Measurements from ENCODE around the gene GPR132.
"Not testable (repeated sequence)": the region's sequence is repeated elsewhere in the genome, so short reads cannot be mapped to it uniquely, and the experiment has no call there.

GPR132 gene

DNA sequence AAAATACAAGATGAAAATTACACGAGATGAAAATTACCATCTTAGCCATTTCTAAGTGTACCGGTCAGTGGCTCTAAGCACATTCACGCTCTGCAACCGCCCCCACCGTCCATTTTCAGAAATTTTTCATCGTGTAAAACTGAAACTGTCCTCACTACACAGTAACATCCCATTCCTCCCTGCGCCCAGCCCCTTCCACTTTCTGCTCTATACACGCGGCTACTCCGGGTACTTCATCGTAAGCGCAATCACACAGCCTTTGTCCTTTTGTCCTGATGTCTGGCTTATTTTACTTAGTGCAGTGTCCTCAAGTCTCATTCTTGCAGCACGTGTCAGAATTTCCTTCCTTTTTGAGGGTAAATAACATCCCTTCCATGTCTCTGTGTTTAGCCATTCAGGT is 3.6 kb upstream of the GPR132 start:
- in situ Hi-C loops (cut with MboI; ENCODE audit: low sequenced_read_pairs, unreplicated experiment), result no loop called here
- TF ChIP-seq, protein P1, sequence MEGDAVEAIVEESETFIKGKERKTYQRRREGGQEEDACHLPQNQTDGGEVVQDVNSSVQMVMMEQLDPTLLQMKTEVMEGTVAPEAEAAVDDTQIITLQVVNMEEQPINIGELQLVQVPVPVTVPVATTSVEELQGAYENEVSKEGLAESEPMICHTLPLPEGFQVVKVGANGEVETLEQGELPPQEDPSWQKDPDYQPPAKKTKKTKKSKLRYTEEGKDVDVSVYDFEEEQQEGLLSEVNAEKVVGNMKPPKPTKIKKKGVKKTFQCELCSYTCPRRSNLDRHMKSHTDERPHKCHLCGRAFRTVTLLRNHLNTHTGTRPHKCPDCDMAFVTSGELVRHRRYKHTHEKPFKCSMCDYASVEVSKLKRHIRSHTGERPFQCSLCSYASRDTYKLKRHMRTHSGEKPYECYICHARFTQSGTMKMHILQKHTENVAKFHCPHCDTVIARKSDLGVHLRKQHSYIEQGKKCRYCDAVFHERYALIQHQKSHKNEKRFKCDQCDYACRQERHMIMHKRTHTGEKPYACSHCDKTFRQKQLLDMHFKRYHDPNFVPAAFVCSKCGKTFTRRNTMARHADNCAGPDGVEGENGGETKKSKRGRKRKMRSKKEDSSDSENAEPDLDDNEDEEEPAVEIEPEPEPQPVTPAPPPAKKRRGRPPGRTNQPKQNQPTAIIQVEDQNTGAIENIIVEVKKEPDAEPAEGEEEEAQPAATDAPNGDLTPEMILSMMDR (IDR thresholded peaks at IDR 0.05; ENCODE audit: borderline replicate concordance, control extremely low read depth, extremely low read depth, insufficient read depth, missing control alignments), result no peak

DNA sequence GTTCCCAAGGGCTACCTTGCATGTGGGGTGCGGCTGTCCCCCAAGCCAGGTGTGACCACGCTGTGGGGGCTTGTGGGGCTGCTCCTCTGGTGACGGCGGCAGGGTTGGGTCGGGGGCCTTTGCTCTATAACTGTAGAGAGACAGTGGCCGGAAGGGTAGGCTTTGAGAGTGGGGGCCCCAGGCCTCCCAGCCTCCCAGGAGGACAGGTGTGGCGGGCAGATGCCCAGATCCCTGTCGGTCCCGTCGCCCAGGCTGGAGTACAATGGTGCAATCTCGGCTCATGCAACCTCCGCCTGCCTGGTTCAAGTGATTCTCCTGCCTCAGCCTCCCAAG is 2.7 kb upstream of the GPR132 start:
- TF ChIP-seq, protein P1 (IDR thresholded peaks at IDR 0.05; ENCODE audit: borderline replicate concordance, control extremely low read depth, extremely low read depth, insufficient read depth, missing control alignments), result no peak
- in situ Hi-C loops (cut with MboI; ENCODE audit: low sequenced_read_pairs, unreplicated experiment), result no loop called here
- no peak for DNase-seq (ENCODE audit: low spot score)

More for the DNA sequence above, 3.6 kb upstream of the GPR132 start:
- no peak for DNase-seq (ENCODE audit: low spot score)

DNA sequence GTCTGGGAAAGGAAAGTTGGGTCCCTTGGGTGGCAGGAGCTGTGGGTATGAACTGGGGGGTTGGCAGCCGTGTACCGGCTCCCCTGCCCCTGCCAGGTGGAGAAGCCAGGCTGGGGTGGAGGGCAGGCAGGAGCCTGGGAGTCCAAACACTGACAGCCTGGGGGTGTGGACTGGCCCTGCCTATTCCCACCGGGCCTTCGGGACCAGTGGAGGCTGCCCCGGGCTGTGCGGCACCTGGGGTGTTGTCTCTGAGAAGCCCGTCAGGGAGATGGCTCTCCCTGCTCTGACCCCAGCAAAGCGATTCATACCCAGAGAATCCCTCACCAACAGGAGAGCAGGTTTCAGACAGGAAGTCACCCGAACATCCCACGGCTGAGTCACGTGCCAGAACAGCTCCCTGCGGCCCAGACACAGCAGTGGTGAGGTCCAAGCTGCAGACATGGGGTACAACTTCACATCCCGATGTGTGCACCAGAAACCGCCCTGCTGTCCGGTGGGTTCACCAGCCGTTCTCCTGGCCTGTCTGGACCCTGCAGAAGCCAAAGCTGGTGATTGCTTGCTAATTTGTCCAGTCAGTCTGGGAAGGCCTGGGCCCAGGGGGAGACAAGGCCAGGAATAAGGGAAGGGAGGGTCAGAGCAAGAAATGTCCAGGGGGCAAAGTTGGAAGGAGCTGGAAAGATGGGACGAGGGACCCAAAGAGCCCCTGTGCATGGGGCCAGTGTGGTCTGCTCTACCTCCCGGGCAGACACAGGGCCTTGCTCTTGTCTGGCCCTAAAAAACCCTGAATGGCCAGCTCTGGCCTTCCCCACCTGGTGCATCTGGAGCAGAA is 2.1 kb upstream of the GPR132 start:
- TF ChIP-seq, protein P1 (IDR thresholded peaks at IDR 0.05; ENCODE audit: borderline replicate concordance, control extremely low read depth, extremely low read depth, insufficient read depth, missing control alignments), result no peak
- in situ Hi-C loops (cut with MboI; ENCODE audit: low sequenced_read_pairs, unreplicated experiment), result no loop called here
- no peak for DNase-seq (ENCODE audit: low spot score)

DNA sequence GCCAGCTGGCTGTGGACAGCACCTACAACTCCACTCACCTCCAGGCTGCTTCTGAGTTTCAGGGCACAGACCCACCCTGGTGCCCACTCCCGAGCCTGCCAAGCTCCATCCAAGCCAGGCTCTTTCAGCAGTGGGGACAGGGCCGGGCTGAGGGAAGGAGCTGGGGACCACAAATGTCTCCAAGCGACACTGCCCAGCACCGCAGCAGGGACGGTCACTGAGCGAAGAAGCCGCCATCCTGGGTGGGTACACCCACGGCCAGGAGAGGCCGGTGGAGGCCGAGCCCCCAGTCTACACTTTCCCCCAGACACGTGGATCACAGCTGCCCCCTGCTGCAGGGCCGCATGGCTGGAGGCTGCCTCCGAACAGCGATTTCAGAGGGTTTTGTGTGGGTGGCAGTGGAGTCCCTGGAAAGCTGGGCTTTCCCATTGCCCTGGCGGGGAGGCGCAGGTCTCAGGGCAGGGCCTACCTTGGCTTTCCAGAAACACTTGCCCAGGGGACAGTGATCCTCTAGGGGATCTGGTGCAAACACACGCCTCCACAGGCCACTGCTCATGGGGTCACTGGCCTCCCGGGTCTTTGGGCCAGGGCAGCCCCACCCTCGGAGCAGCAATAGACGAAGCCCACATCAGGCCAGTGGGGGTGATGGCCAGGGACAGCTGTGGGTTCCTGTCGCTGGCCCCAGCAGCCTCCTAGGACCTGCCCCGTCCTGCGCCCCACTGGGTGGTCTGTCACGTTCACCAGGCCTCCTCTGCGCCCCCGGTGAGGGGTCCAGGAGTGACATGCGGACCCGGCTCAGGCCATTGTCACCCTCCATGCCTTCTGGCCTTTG is 1.2 kb upstream of the GPR132 start:
- TF ChIP-seq, protein P1 (IDR thresholded peaks at IDR 0.05; ENCODE audit: borderline replicate concordance, control extremely low read depth, extremely low read depth, insufficient read depth, missing control alignments), result peak; percentile 27
- DNase-seq (ENCODE audit: low spot score), result peak; percentile 63
- in situ Hi-C loops (cut with MboI; ENCODE audit: low sequenced_read_pairs, unreplicated experiment), result no loop called here

DNA sequence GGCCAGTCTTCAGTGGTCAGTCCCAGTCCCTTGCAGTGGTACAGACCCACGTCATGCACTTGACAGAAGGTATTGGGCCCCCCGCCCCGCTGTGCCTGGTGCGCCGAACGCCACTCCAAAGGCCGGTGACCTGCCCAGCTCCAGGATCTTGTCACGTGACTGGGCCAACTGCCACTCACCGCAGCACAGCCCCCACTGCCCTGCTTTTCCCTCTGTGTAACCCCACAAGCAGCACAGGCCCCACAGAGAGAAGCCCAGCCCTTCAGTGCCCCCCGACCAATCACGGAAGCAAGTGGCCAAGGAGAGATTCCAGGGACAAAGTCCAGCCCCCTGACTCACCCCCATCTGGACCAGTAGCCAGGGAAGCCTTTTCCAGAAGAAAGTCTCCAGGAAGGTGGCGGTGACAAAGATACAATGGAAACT is 498 bp downstream of the GPR132 start:
- TF ChIP-seq, protein P1 (IDR thresholded peaks at IDR 0.05; ENCODE audit: borderline replicate concordance, control extremely low read depth, extremely low read depth, insufficient read depth, missing control alignments), result no peak
- in situ Hi-C loops (cut with MboI; ENCODE audit: low sequenced_read_pairs, unreplicated experiment), result no loop called here
- peak; percentile 68 for DNase-seq (ENCODE audit: low spot score)

DNA sequence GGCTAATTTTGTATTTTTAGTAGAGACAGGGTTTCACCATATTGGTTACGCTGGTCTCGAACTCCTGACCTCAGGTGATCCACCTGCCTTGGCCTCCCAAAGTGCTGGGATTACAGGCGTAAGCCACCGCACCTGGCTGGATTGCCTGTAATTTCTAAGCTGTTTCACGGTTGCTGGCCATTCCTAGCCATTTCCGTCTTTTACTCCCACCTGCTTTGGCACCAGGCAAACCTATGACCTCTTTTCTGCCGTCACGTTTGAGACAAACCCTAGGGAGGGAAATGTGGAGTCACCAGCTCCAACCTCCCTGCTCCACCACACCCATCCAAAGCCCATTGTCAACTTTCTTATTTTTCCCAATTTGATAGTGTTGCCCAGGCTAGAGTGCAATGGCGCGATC is 1.2 kb downstream of the GPR132 start:
- no peak for DNase-seq (ENCODE audit: low spot score)
- in situ Hi-C loops (cut with MboI; ENCODE audit: low sequenced_read_pairs, unreplicated experiment), result no loop called here
- TF ChIP-seq, protein P1 (IDR thresholded peaks at IDR 0.05; ENCODE audit: borderline replicate concordance, control extremely low read depth, extremely low read depth, insufficient read depth, missing control alignments), result no peak

DNA sequence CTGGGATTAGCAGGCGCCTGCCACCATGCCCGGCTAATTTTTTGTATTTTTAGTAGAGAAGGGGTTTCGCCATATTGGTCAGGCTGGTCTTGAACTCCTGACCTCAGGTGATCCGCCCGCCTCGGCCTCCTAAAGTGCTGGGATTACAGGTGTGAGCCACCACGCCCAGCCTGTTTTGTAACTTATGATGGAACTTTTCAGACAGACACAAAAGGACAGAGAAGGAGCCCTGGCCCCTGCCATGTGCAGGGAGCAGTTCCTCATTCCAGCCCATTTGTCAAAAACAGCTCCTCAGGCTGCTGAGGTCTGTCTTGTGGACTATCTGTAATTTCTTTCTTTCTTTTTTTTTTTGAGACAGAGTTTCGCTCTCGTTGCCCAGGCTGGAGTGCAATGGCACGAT is 1.7 kb downstream of the GPR132 start:
- DNase-seq (ENCODE audit: low spot score); in situ Hi-C loops (cut with MboI; ENCODE audit: low sequenced_read_pairs, unreplicated experiment): not testable (repeated sequence)

Data from GM13976 (cell line).